ENCODE data around the gene KREMEN2. TPM values are rescaled to one million over a fixed set of nuclear protein-coding genes. Genes with fewer than 3 reads are reported as not detected.

KREMEN2 gene
- total and polyA plus RNA-seq, 2 of the 13 experiments (the other 11 are each of a cell fraction or from before 2014, with no cell fraction given) = 0.48 to 1.2 TPM

DNA sequence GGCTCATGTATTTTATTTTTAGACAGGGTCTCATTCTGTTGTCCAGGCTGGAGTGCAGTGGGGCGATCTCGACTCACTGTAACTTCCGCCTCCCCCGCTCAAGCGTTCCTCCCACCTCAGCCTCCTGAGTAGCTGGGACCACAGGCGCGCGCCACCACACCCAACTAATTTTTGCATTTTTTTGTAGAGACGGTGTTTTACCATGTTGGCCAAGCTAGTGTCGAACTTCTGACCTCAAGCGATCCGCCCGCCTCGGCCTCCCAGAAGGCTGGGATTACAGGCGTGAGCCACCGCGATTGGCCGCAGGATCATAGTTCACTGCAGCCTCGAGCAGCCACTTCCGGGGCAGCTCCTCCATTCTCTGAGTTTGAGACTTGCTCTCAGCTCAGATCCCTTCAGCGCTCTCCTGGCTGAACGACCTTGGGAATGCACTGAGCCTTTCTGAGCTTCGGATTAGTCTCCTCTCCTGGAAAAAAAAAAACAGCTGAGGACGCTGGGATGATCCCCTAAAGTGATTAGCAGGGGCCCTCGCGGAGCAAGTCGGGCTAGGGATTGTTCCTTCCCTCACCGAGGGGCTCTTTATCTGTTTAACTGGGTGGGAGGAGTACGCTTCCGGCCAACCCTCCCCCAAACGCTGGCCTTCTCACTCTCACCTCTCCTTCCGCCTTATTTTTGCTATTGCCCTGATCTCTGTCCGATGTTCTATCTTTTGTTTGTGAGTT lies 17.3 kb downstream of the KREMEN2 start (continued):
- TF ChIP-seq, protein P1, sequence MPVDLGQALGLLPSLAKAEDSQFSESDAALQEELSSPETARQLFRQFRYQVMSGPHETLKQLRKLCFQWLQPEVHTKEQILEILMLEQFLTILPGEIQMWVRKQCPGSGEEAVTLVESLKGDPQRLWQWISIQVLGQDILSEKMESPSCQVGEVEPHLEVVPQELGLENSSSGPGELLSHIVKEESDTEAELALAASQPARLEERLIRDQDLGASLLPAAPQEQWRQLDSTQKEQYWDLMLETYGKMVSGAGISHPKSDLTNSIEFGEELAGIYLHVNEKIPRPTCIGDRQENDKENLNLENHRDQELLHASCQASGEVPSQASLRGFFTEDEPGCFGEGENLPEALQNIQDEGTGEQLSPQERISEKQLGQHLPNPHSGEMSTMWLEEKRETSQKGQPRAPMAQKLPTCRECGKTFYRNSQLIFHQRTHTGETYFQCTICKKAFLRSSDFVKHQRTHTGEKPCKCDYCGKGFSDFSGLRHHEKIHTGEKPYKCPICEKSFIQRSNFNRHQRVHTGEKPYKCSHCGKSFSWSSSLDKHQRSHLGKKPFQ (CRISPR knock-in tag; IDR thresholded peaks at IDR 0.05; ENCODE audit: insufficient replicate concordance) = peak; percentile 75
- TF ChIP-seq RARA (CRISPR knock-in tag; IDR thresholded peaks at IDR 0.05) (peak; percentile 39), SOX6 (IDR thresholded peaks at IDR 0.05) (no peak), SOX6 (CRISPR knock-in tag; IDR thresholded peaks at IDR 0.05) (peak; percentile 37; the same call in 1 of the 2 replicates), HMG20A (CRISPR knock-in tag; IDR thresholded peaks at IDR 0.05; ENCODE audit: borderline replicate concordance) (no peak), KDM5B (CRISPR knock-in tag; IDR thresholded peaks at IDR 0.05; ENCODE audit: borderline replicate concordance) (no peak; the same call in 1 of the 2 replicates), YEATS4 (CRISPR knock-in tag; IDR thresholded peaks at IDR 0.05; ENCODE audit: borderline replicate concordance) (peak; percentile 48; the same call in 1 of the 2 replicates), ATF7-NPFF (CRISPR knock-in tag; IDR thresholded peaks at IDR 0.05; ENCODE audit: low read depth) (no peak), ZNF569 (CRISPR knock-in tag; IDR thresholded peaks at IDR 0.05; ENCODE audit: borderline replicate concordance) (no peak), ZNF274 (CRISPR knock-in tag; IDR thresholded peaks at IDR 0.05) (0 out of 2 replicates have a peak, but pooled peaks have one; percentile 6), YEATS2 (CRISPR knock-in tag; IDR thresholded peaks at IDR 0.05; ENCODE audit: borderline replicate concordance) (no peak), ZNF556 (CRISPR knock-in tag; IDR thresholded peaks at IDR 0.05; ENCODE audit: borderline replicate concordance) (no peak), ZNF17 (CRISPR knock-in tag; IDR thresholded peaks at IDR 0.05) (no peak), ARNT2 (CRISPR knock-in tag; IDR thresholded peaks at IDR 0.05; ENCODE audit: low read depth) (0 out of 2 replicates have a peak, but pooled peaks have one; percentile 19), BCL6 (CRISPR knock-in tag; IDR thresholded peaks at IDR 0.05) (no peak; the same call in 1 of the 2 replicates), CHCHD3 (CRISPR knock-in tag; IDR thresholded peaks at IDR 0.05) (no peak), AGO1 (IDR thresholded peaks at IDR 0.05; ENCODE audit: low read depth, low read length, poor library complexity, severe bottlenecking) (no peak), CCAR2 (optimal IDR thresholded peaks at IDR 0.05; ENCODE audit: low read depth, low read length) (no peak), HMG20B (CRISPR knock-in tag; conservative IDR thresholded peaks at IDR 0.05) (no peak), SIX4 (CRISPR knock-in tag; IDR thresholded peaks at IDR 0.05) (no peak), ZNF737 (CRISPR knock-in tag; IDR thresholded peaks at IDR 0.05; ENCODE audit: borderline replicate concordance) (no peak)
- TF ChIP-seq, protein P2, sequence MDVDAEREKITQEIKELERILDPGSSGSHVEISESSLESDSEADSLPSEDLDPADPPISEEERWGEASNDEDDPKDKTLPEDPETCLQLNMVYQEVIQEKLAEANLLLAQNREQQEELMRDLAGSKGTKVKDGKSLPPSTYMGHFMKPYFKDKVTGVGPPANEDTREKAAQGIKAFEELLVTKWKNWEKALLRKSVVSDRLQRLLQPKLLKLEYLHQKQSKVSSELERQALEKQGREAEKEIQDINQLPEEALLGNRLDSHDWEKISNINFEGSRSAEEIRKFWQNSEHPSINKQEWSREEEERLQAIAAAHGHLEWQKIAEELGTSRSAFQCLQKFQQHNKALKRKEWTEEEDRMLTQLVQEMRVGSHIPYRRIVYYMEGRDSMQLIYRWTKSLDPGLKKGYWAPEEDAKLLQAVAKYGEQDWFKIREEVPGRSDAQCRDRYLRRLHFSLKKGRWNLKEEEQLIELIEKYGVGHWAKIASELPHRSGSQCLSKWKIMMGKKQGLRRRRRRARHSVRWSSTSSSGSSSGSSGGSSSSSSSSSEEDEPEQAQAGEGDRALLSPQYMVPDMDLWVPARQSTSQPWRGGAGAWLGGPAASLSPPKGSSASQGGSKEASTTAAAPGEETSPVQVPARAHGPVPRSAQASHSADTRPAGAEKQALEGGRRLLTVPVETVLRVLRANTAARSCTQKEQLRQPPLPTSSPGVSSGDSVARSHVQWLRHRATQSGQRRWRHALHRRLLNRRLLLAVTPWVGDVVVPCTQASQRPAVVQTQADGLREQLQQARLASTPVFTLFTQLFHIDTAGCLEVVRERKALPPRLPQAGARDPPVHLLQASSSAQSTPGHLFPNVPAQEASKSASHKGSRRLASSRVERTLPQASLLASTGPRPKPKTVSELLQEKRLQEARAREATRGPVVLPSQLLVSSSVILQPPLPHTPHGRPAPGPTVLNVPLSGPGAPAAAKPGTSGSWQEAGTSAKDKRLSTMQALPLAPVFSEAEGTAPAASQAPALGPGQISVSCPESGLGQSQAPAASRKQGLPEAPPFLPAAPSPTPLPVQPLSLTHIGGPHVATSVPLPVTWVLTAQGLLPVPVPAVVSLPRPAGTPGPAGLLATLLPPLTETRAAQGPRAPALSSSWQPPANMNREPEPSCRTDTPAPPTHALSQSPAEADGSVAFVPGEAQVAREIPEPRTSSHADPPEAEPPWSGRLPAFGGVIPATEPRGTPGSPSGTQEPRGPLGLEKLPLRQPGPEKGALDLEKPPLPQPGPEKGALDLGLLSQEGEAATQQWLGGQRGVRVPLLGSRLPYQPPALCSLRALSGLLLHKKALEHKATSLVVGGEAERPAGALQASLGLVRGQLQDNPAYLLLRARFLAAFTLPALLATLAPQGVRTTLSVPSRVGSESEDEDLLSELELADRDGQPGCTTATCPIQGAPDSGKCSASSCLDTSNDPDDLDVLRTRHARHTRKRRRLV (CRISPR knock-in tag; IDR thresholded peaks at IDR 0.05) = no peak; the same call in 1 of the 2 replicates
- TF ChIP-seq, protein P3, sequence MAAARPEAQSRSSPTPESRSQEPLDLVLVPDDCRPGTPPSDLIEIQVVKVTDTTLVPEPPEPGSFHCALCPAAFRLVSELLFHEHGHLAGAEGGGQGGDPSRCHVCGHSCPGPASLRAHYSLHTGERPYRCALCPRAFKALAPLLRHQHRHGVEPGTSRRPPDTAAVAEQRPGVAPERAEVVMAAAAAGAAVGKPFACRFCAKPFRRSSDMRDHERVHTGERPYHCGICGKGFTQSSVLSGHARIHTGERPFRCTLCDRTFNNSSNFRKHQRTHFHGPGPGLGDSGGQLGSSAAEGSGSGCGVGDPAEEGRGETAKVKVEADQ (CRISPR knock-in tag; IDR thresholded peaks at IDR 0.05; ENCODE audit: borderline replicate concordance) = no peak; the same call in 1 of the 2 replicates

Data from HepG2 (cell line).